Measurements from ENCODE around the gene TMEM204. TPM values are rescaled to one million over a fixed set of nuclear protein-coding genes. Genes with fewer than 3 reads are reported as not detected.

The TMEM204 gene
- total RNA-seq, 4 donors from 2014 or later, result 14.7 to 27.7 (median 22.1) TPM

DNA sequence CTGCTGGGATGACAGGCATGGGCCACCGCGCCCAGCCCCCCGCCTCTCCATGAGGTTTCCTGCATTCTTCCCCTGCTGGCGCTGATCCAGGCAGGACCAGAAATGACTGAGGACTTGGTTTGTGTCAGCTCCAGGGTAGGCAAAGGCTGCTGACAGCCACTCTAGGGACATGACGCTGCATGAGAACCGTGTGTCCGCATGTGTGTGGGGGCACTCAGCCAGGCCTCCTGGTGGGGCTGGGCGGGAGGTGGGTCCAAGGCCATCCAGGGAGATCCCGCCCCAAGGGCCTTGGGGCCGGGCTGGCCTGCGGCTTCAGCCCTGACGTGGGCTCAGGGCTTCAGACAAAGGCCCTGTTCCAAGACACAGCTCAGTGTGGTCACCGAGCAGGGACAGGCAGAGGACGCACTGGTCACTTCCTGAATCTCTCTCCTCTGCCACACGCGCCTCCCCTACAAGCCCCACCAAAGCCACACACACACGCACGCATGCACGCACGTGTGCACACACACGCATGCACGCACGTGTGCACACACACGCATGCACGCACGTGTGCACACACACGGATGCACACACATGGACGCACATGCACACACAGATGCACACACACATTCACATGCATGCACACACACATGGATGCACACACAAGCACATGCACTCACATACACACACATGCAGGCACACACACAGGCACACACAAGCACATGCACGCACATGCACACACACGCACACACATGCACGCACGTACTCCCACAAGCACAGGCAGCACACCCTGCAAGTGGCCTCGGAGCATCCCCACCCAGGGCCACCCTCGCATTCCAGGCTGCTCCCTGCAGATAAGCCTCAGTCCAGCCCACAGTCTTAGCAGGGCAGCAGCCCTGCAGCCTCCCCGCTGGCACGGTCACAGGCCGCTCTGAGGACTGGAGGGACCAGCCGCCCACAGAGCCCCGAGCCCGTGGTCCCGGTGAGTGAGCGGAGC, 5.3 kb upstream of the TMEM204 start:
- intact Hi-C loops (cut with DNase I; ENCODE audit: low total_unique reads), result no loop called here
- Histone ChIP-seq H3K9me3 (no peaks in the 10 kb centered on the region), H3K27me3 (no peaks in the 10 kb centered on the region), H3K36me3 (no peaks in the 10 kb centered on the region), H3K4me3 (no peak overlapping the region), H3K27ac (peak overlapping the region in 1 of 4 donors; percentile 50), H3K4me1 (peaks cover 15 to 21% of the 10 kb centered on the region in 2 donors)
- no peak for TF ChIP-seq POLR2A (IDR thresholded peaks at IDR 0.05)
- TF ChIP-seq, protein P1, sequence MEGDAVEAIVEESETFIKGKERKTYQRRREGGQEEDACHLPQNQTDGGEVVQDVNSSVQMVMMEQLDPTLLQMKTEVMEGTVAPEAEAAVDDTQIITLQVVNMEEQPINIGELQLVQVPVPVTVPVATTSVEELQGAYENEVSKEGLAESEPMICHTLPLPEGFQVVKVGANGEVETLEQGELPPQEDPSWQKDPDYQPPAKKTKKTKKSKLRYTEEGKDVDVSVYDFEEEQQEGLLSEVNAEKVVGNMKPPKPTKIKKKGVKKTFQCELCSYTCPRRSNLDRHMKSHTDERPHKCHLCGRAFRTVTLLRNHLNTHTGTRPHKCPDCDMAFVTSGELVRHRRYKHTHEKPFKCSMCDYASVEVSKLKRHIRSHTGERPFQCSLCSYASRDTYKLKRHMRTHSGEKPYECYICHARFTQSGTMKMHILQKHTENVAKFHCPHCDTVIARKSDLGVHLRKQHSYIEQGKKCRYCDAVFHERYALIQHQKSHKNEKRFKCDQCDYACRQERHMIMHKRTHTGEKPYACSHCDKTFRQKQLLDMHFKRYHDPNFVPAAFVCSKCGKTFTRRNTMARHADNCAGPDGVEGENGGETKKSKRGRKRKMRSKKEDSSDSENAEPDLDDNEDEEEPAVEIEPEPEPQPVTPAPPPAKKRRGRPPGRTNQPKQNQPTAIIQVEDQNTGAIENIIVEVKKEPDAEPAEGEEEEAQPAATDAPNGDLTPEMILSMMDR (IDR thresholded peaks at IDR 0.05 in 4 of 5, conservative IDR thresholded peaks at IDR 0.05 in 1 of 5), result no peak
- no peak for DNase-seq
- no peak for ATAC-seq
- in situ Hi-C loops (cut with MboI; ENCODE audit: low sequenced_read_pairs in 4 of 4), result no loop called here

DNA sequence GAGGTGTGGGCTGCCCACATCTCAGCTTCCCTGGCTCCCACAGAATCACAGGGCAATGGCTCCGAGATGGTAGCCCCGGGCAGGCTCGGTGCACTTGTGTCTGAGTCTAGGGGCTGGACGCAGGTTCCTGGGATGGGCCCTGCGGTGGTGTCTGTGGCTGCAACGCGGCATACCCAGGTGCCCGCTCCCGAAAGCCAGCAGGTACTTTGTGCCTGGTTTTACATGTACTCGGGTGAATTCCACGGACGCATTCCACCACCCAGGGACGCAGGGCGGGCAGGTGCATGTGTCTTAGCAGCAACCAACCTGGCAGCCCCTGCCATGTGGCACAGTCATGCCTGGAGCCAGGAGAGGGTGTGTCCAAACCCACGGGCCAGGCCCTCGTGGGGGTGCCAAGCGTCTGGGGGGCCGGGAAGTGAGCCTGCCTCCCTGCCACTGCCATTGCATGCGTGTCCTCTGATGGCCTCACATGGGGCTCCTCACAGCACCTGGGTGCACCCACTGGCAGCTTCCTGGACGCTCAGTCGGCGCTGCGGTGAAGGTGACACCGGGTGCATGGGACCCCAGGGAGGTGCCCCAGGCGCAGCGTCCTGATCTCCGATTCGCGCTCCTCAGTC, 4.4 kb upstream of the TMEM204 start:
- Histone ChIP-seq H3K4me1 (peaks cover 15 to 21% of the 10 kb centered on the region in 2 donors), H3K9me3 (no peaks in the 10 kb centered on the region), H3K27me3 (no peaks in the 10 kb centered on the region), H3K36me3 (no peaks in the 10 kb centered on the region), H3K27ac (peak overlapping the region in 1 of 4 donors; percentile 87), H3K4me3 (no peak overlapping the region)
- ATAC-seq (no peak), DNase-seq (no peak)
- TF ChIP-seq, protein P1 (IDR thresholded peaks at IDR 0.05 in 4 of 5, conservative IDR thresholded peaks at IDR 0.05 in 1 of 5), result no peak
- TF ChIP-seq POLR2A (IDR thresholded peaks at IDR 0.05), result no peak
- in situ Hi-C loops (cut with MboI; ENCODE audit: low sequenced_read_pairs in 4 of 4) (no loop called here), intact Hi-C loops (cut with DNase I; ENCODE audit: low total_unique reads) (no loop called here)

GRCh38 chr16:1530349-1530882, 3.0 kb upstream of the TMEM204 start:
- H3K9me3 ChIP-seq, result no peaks in the 10 kb centered on the region
- ATAC-seq, result no peak
- peak overlapping the region; percentile 86 to 94 (median 89) for H3K27ac ChIP-seq
- intact Hi-C loops (cut with DNase I; ENCODE audit: low total_unique reads) (loop anchor here (2.0 kb wide), 1 partner anchor 36 kb away; no protein-coding TSS in a partner anchor), in situ Hi-C loops (cut with MboI; ENCODE audit: low sequenced_read_pairs in 4 of 4) (no loop called here)
- peak overlapping the region in 3 of 4 donors; percentile 58 to 74 (median 64) for H3K4me3 ChIP-seq
- no peak for DNase-seq
- peaks cover 15 to 21% of the 10 kb centered on the region in 2 donors for H3K4me1 ChIP-seq
- no peaks in the 10 kb centered on the region for H3K27me3 ChIP-seq
- TF ChIP-seq, protein P1 (IDR thresholded peaks at IDR 0.05 in 4 of 5, conservative IDR thresholded peaks at IDR 0.05 in 1 of 5), result no peak
- TF ChIP-seq POLR2A (IDR thresholded peaks at IDR 0.05), result no peak
- no peaks in the 10 kb centered on the region for H3K36me3 ChIP-seq

- Histone ChIP-seq H3K27me3 (no peaks in the 10 kb centered on the region), H3K9me3 (no peaks in the 10 kb centered on the region), H3K4me1 (peaks cover 15 to 21% of the 10 kb centered on the region in 2 donors), H3K36me3 (no peaks in the 10 kb centered on the region), H3K4me3 (peak overlapping the region; percentile 31 to 74 (median 61)), H3K27ac (peak overlapping the region; percentile 86 to 94 (median 89))
- peak; percentile 29 to 57 for DNase-seq
- in situ Hi-C loops (cut with MboI; ENCODE audit: low sequenced_read_pairs in 4 of 4), result no loop called here
- TF ChIP-seq, protein P1 (IDR thresholded peaks at IDR 0.05 in 4 of 5, conservative IDR thresholded peaks at IDR 0.05 in 1 of 5), result no peak
- TF ChIP-seq POLR2A (IDR thresholded peaks at IDR 0.05), result peak in 1 of 2 donors; percentile 51
- ATAC-seq, result peak; percentile 17 to 18
- intact Hi-C loops (cut with DNase I; ENCODE audit: low total_unique reads), result loop anchor here (2.0 kb wide), 1 partner anchor 36 kb away; no protein-coding TSS in a partner anchor
Observed at GRCh38 chr16:1530883-1531637, 2.4 kb upstream of the TMEM204 start.
